NB4 (cell line): Measurements from ENCODE around the gene HLA-E.

ENCODE experiments used
- CTCF ChIP-seq: IDR thresholded peaks from one replicate; pipeline ENCODE4 v1.5.1; 2012; ENCODE audit warnings: low read depth, low read length
- MAX ChIP-seq: IDR thresholded peaks from 2 replicates; pipeline ENCODE4 v1.6.1; 2011; ENCODE audit warnings: low read depth, low read length
- MYC ChIP-seq: IDR thresholded peaks from 2 replicates; pipeline ENCODE4 v1.6.1; 2011; ENCODE audit warnings: low read depth, low read length
- POLR2A ChIP-seq: IDR thresholded peaks from 2 replicates; pipeline ENCODE4 v1.6.1; 2011; ENCODE audit warnings: mild to moderate bottlenecking; ENCODE audit not compliant: insufficient read length; ENCODE audit errors: extremely low read depth

GRCh38 chr6:30452736-30453507, 36.4 kb upstream of the HLA-E start:
- TF ChIP-seq CTCF (no peak), MAX (no peak), POLR2A (no peak), MYC (no peak)
